Caco-2 (cell line): Measurements from ENCODE around the gene CHI3L1. TPM values are rescaled to one million over a fixed set of nuclear protein-coding genes. Genes with fewer than 3 reads are reported as not detected.

Experiments
- BruUV-seq: library from RNA; stranded (reverse); fragments of 400-500 nt; replicated peaks from 2 replicates; lab custom pipeline; 2021; lab: Mats Ljungman, UMichigan
- CTCF ChIA-PET: fragments of 300-600 bp; sonication (Branson Sonifier 250); formaldehyde crosslinking; loops from one replicate; lab custom pipeline; 2022; ENCODE audit warnings: antibody characterized with exemption; lab: Charles Lee
- POLR2A ChIA-PET: fragments of 300-600 bp; sonication (Branson Sonifier 250); formaldehyde crosslinking; loops from one replicate; lab custom pipeline; 2022; ENCODE audit warnings: antibody characterized with exemption; lab: Charles Lee
- DNase-seq, 2 experiments: peaks; one replicate each; pipeline versions ENCODE4 v3.0.0 to v3.0.0-alpha.2; 2020 to 2022
- H3K27me3 ChIP-seq: replicated peaks from 2 replicates; pipeline ENCODE4 v1.6.0; 2011; ENCODE audit warnings: low read length; ENCODE audit not compliant: control insufficient read depth, insufficient read depth
- H3K36me3 ChIP-seq: 2 replicates; pipeline ENCODE4 v1.5.1; 2011; ENCODE audit warnings: low read length; ENCODE audit not compliant: control insufficient read depth, insufficient read depth
- H3K4me1 ChIP-seq: fragments of 250-450 bp; sonication (Bioruptor Pico); 2 replicates; pipeline ENCODE4 v1.5.1; 2020; ENCODE audit warnings: mild to moderate bottlenecking
- H3K4me3 ChIP-seq: 2 replicates; pipeline ENCODE4 v1.5.1; 2011; ENCODE audit warnings: low read depth, mild to moderate bottlenecking, control low read depth, low read length
- H3K9me3 ChIP-seq: fragments of 250-450 bp; sonication (Bioruptor Pico); 2 replicates; pipeline ENCODE4 v1.5.1; 2020; ENCODE audit warnings: mild to moderate bottlenecking, moderate library complexity
- H3K27ac Mint-ChIP-seq: one replicate; pipeline ENCODE4 v1.8.0; 2022; ENCODE audit warnings: mixed read lengths; ENCODE audit not compliant: unreplicated experiment
- H3K27me3 Mint-ChIP-seq: one replicate; pipeline ENCODE4 v1.8.0; 2022; ENCODE audit warnings: mixed read lengths; ENCODE audit not compliant: insufficient read depth, unreplicated experiment
- H3K36me3 Mint-ChIP-seq: one replicate; pipeline ENCODE4 v1.8.0; 2022; ENCODE audit warnings: mild to moderate bottlenecking, mixed read lengths; ENCODE audit not compliant: insufficient read depth, unreplicated experiment
- H3K4me1 Mint-ChIP-seq: one replicate; pipeline ENCODE4 v1.8.0; 2022; ENCODE audit warnings: low read depth, mixed read lengths; ENCODE audit not compliant: unreplicated experiment
- H3K4me3 Mint-ChIP-seq: one replicate; pipeline ENCODE4 v1.8.0; 2022; ENCODE audit warnings: mild to moderate bottlenecking, moderate library complexity, mixed read lengths; ENCODE audit not compliant: unreplicated experiment
- H3K9me3 Mint-ChIP-seq: one replicate; pipeline ENCODE4 v1.8.0; 2022; ENCODE audit warnings: mixed read lengths; ENCODE audit not compliant: unreplicated experiment
- CTCF ChIP-seq, 2 experiments: fragments of 200-600 bp in 1 of 2; IDR thresholded peaks; 1 replicate in 1 of 2; 2 replicates in 1 of 2; pipeline versions ENCODE4 v1.5.1 to v1.8.0; 2011 to 2022; ENCODE audit warnings: antibody characterized with exemption in 1 of 2, control low read depth in 1 of 2, inconsistent platforms in 1 of 2, low read depth in 1 of 2, low read length in 1 of 2, mild to moderate bottlenecking in 1 of 2, moderate library complexity in 1 of 2; ENCODE audit not compliant: insufficient read depth in 1 of 2, severe bottlenecking in 1 of 2, unreplicated experiment in 1 of 2
- intact Hi-C: fragments of 100-400 bp; cut with micrococcal nuclease; formaldehyde crosslinking; loops from one replicate; pipeline ENCODE4 v1.10.0; 2022; ENCODE audit not compliant: unreplicated experiment
- total RNA-seq: library from RNA; stranded (reverse); gene quantifications from 2 replicates; pipeline ENCODE4 v1.2.3, GENCODE V29; 2022

Gene CHI3L1
- total RNA-seq, 1 experiment from 2014 or later, result 235 TPM

GRCh38 chr1:203153051-203153988, 33.2 kb downstream of the CHI3L1 start:
- Mint-ChIP-seq H3K4me3 (no peak overlapping the region), H3K27me3 (no peaks in the 10 kb centered on the region), H3K4me1 (peaks cover 32% of the 10 kb centered on the region), H3K36me3 (peaks cover 13% of the 10 kb centered on the region), H3K9me3 (peaks cover 7% of the 10 kb centered on the region), H3K27ac (no peak overlapping the region)
- DNase-seq, result no peak
- no peaks in the 10 kb centered on the region for H3K9me3 ChIP-seq
- H3K27me3 ChIP-seq, result no peaks in the 10 kb centered on the region
- intact Hi-C loops, result no loop called here
- BruUV-seq, result no TSS peak
- CTCF ChIA-PET, result no interaction called here
- H3K4me3 ChIP-seq, result no peak overlapping the region
- H3K36me3 ChIP-seq, result no peaks in the 10 kb centered on the region
- POLR2A ChIA-PET, result interaction anchor here (0.5 kb wide), 1 partner anchor 8 kb away, joined by 3 read pairs; no protein-coding TSS in a partner anchor
- no peak for TF ChIP-seq CTCF (IDR thresholded peaks at IDR 0.05; ENCODE audit: insufficient read depth in 1 of 2, low read depth in 1 of 2, low read length in 1 of 2, severe bottlenecking in 1 of 2, unreplicated experiment in 1 of 2)
- peaks cover 25% of the 10 kb centered on the region for H3K4me1 ChIP-seq

- peaks cover 25% of the 10 kb centered on the region for H3K4me1 ChIP-seq
- H3K4me3 ChIP-seq, result no peak overlapping the region
- no peaks in the 10 kb centered on the region for H3K9me3 Mint-ChIP-seq
- H3K27me3 ChIP-seq, result no peaks in the 10 kb centered on the region
- intact Hi-C loops, result no loop called here
- H3K4me3 Mint-ChIP-seq, result no peak overlapping the region
- H3K27ac Mint-ChIP-seq, result no peak overlapping the region
- CTCF ChIA-PET, result interaction anchor here (1.8 kb wide), 1 partner anchor 20 kb away, joined by 4 read pairs; no protein-coding TSS in a partner anchor
- H3K27me3 Mint-ChIP-seq, result no peaks in the 10 kb centered on the region
- no peaks in the 10 kb centered on the region for H3K36me3 ChIP-seq
- no peak for TF ChIP-seq CTCF (IDR thresholded peaks at IDR 0.05; ENCODE audit: insufficient read depth in 1 of 2, low read depth in 1 of 2, low read length in 1 of 2, severe bottlenecking in 1 of 2, unreplicated experiment in 1 of 2)
- peaks cover 32% of the 10 kb centered on the region for H3K4me1 Mint-ChIP-seq
- H3K36me3 Mint-ChIP-seq, result peaks cover 5% of the 10 kb centered on the region
- no TSS peak for BruUV-seq
- H3K9me3 ChIP-seq, result no peaks in the 10 kb centered on the region
- no peak for DNase-seq
- POLR2A ChIA-PET, result interaction anchor here (0.5 kb wide), 1 partner anchor 9 kb away, joined by 3 read pairs; no protein-coding TSS in a partner anchor
These were observed 34.1 kb downstream of the CHI3L1 start for GRCh38 chr1:203152158-203153034.
